SK-N-MC (cell line): Measurements from ENCODE around the gene TNNT2.

Source experiments
- EZH2 ChIP-seq: fragments of 200-600 bp; sonication (generic); IDR thresholded peaks from one replicate; pipeline ENCODE4 v1.6.1; 2017; ENCODE audit warnings: antibody characterized with exemption
- FOXP2 ChIP-seq: optimal IDR thresholded peaks from 2 replicates; pipeline ENCODE3; 2011; ENCODE audit warnings: mild to moderate bottlenecking, moderate library complexity; ENCODE audit not compliant: insufficient read depth; ENCODE audit errors: extremely low read length, control extremely low read depth
- POLR2AphosphoS5 ChIP-seq: IDR thresholded peaks from 2 replicates; pipeline ENCODE4 v1.6.1; 2012; ENCODE audit warnings: mild to moderate bottlenecking, low read depth, low read length, borderline replicate concordance

DNA sequence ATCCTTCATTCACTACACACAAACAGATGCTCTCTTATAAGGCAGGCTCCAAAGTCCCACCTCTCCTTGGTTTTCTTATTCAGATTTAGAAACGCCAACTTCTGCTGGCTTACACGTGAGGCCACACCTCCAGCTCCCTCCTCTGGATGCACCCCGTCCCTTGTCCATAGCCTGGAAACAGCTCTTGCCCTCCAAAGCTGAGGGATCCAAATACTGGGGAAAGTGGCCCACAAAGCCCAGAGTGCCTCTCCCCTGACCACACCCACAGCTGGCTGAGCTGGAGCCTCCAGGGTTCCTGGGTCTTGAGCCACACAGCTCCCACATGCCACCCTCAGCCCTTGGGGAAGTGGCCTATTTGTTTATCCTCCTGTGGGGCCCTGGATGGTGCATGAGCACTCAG is 17.1 kb upstream of the TNNT2 start:
- no peak for TF ChIP-seq EZH2
- no peak for TF ChIP-seq FOXP2
- TF ChIP-seq POLR2AphosphoS5 = no peak
